DMS 273 treated with DMSO at 0.1 percent for 48 hours (cell line): ENCODE data around the gene SLC35F4.

Source experiments
- DNase-seq: peaks from one replicate; lab custom pipeline; 2025; lab: John Stamatoyannopoulos, UW

SLC35F4 gene

DNA sequence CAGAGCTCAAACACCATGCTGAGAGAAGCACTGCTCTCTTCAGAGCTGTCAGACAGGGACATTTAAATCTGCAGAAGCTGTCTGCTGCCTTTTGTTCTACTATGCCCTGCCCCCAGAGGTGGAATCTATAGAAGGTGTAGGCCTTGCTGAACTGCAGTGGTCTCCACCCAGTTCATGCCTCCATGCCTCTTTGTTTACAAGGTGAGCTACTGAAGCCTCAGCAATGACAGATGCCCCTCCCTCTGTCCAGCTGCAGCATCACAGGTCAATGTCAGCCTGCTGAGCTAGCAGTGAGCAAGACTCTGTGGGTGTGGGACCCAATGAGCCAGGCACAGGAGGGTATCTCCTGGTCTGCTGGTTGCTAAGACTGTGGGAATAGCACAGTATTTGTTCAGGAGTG is 346.8 kb downstream of the SLC35F4 start:
- DNase-seq, result no peak
